ENCODE measurements around the gene KCNG2. TPM values are rescaled to one million over a fixed set of nuclear protein-coding genes. Genes with fewer than 3 reads are reported as not detected.

Gene KCNG2
- total and polyA plus RNA-seq, 2 of the 4 experiments (the other 2 are of a cell fraction) = not detected

- no peak for TF ChIP-seq MXI1 (IDR thresholded peaks at IDR 0.05; ENCODE audit: borderline replicate concordance, low read depth, low read length)
- TF ChIP-seq CEBPB (IDR thresholded peaks at IDR 0.05; ENCODE audit: low read depth, low read length) = no peak
- TF ChIP-seq MAZ (IDR thresholded peaks at IDR 0.05; ENCODE audit: borderline replicate concordance, low read depth, low read length) = no peak
- no peak for TF ChIP-seq RCOR1 (IDR thresholded peaks at IDR 0.05; ENCODE audit: insufficient replicate concordance, low read length)
- TF ChIP-seq RAD21 (IDR thresholded peaks at IDR 0.05; ENCODE audit: low read length) = no peak
- TF ChIP-seq ELK1 (IDR thresholded peaks at IDR 0.05; ENCODE audit: borderline replicate concordance, low read depth, low read length) = no peak
- TF ChIP-seq POLR2A (IDR thresholded peaks at IDR 0.05; ENCODE audit: low read depth, low read length) = no peak
- TF ChIP-seq NFE2L2 (IDR thresholded peaks at IDR 0.05; ENCODE audit: low read depth, low read length) = no peak
- TF ChIP-seq BHLHE40 (IDR thresholded peaks at IDR 0.05; ENCODE audit: low read depth, low read length) = no peak
- TF ChIP-seq RFX5 (IDR thresholded peaks at IDR 0.05; ENCODE audit: low read depth, low read length) = no peak
- TF ChIP-seq FOS (IDR thresholded peaks at IDR 0.05; ENCODE audit: low read depth, low read length) = no peak
- no peak for TF ChIP-seq SMC3 (IDR thresholded peaks at IDR 0.05; ENCODE audit: low read depth, low read length)
- no peak for TF ChIP-seq USF2 (IDR thresholded peaks at IDR 0.05; ENCODE audit: low read depth, low read length)
- TF ChIP-seq CHD1 (IDR thresholded peaks at IDR 0.05; ENCODE audit: low read depth, low read length) = no peak
- POLR2A ChIA-PET (ENCODE audit: unreplicated experiment) = no interaction called here
- no peak overlapping the region for H3K27ac ChIP-seq (ENCODE audit: insufficient read depth, low read length)
- in situ Hi-C loops (cut with MboI; ENCODE audit: low sequenced_read_pairs) = no loop called here
- H4K8ac ChIP-seq (ENCODE audit: low read depth in 2 of 2, low read length in 2 of 2) = no peak overlapping the region
- H3K4me3 ChIP-seq (ENCODE audit: insufficient read depth, low read depth, low read length) = no peak overlapping the region
- peaks cover 6% of the 10 kb centered on the region for H3K9me1 ChIP-seq (ENCODE audit: insufficient read depth, low read length)
- no TSS peak for BruUV-seq (replicated peaks)
- no peak overlapping the region for H4K91ac ChIP-seq (ENCODE audit: insufficient read depth, low read depth, low read length)
- H4K5ac ChIP-seq (ENCODE audit: low read depth, low read length) = no peak overlapping the region
- H3K9ac ChIP-seq (ENCODE audit: low read depth, low read length) = no peak overlapping the region
- H3K9me3 ChIP-seq (ENCODE audit: control insufficient read depth, insufficient read depth, low read length) = peaks cover 24% of the 10 kb centered on the region
- H3K4me2 ChIP-seq (ENCODE audit: low read depth, low read length) = no peak overlapping the region
- no peak for ATAC-seq (ENCODE audit: low read depth)
- no peak overlapping the region for H3K56ac ChIP-seq (ENCODE audit: extremely low read depth, insufficient read depth, low read length)
- H2BK20ac ChIP-seq (ENCODE audit: low read depth, low read length) = no peak overlapping the region
- H3K14ac ChIP-seq (replicated peaks; ENCODE audit: low read depth, low read length) = no peak overlapping the region
- no peak overlapping the region for H2BK15ac ChIP-seq (ENCODE audit: low read depth, low read length)
- no peak overlapping the region for H2BK120ac ChIP-seq (ENCODE audit: low read depth, low read length)
- H4K20me1 ChIP-seq (ENCODE audit: insufficient read depth, low read length) = peaks cover 27% of the 10 kb centered on the region
- H3K36me3 ChIP-seq (ENCODE audit: control insufficient read depth, insufficient read depth, low read length) = peaks cover 40% of the 10 kb centered on the region
- no peak overlapping the region for H3K18ac ChIP-seq (ENCODE audit: low read depth, low read length)
- H3K4ac ChIP-seq (ENCODE audit: low read depth, low read length) = no peak overlapping the region
- H2AFZ ChIP-seq (replicated peaks; ENCODE audit: low read length, poor library complexity) = no peak overlapping the region
- dilution Hi-C loops (cut with HindIII; ENCODE audit: low sequenced_read_pairs, unreplicated experiment) = no loop called here
- H2AK5ac ChIP-seq (ENCODE audit: low read depth, low read length) = no peak overlapping the region
- intact Hi-C loops (cut with micrococcal nuclease) = no loop called here
- CTCF ChIA-PET = no interaction called here
- no peaks in the 10 kb centered on the region for H3K4me1 ChIP-seq (ENCODE audit: control insufficient read depth, insufficient read depth, low read length)
- H2AK9ac ChIP-seq (replicated peaks; ENCODE audit: low read depth, low read length, poor library complexity) = no peak overlapping the region
- H3K23ac ChIP-seq (ENCODE audit: low read depth, low read length) = no peak overlapping the region
- no CpG with 5 or more reads among the region's 3 CpGs for WGBS, 2 experiments (ENCODE audit: extremely low coverage in 2 of 2, insufficient read length in 1 of 2)
- H3K27me3 ChIP-seq (ENCODE audit: control insufficient read depth, insufficient read depth, low read length) = no peaks in the 10 kb centered on the region
- no peak for DNase-seq
- peaks cover 28 to 61% of the 10 kb centered on the region in 2 experiments for H3K79me1 ChIP-seq (ENCODE audit: low read depth in 1 of 2, low read length in 2 of 2)
- no peak overlapping the region for H2BK5ac ChIP-seq (ENCODE audit: low read depth, low read length, poor library complexity, severe bottlenecking)
Measured at GRCh38 chr18:79932907-79933306, 135.2 kb downstream of the KCNG2 start.

Measured in IMR-90 (cell line).